Osteoblast (primary cell): ENCODE measurements around the gene LSM14B. TPM values are rescaled to one million over a fixed set of nuclear protein-coding genes. Genes with fewer than 3 reads are reported as not detected.
"Not testable (repeated sequence)": the region's sequence is repeated elsewhere in the genome, so short reads cannot be mapped to it uniquely, and the experiment has no call there.

Experiments
- DNase-seq: peaks from one replicate; pipeline ENCODE4 v3.0.0; 2011; ENCODE audit warnings: low spot score, mixed read lengths; ENCODE audit not compliant: insufficient read length; ENCODE audit errors: missing footprints
- H2AFZ ChIP-seq: 2 replicates; pipeline ENCODE4 v1.6.0; 2011; ENCODE audit warnings: mild to moderate bottlenecking, low read length
- H3K27ac ChIP-seq: 2 replicates; pipeline ENCODE4 v1.5.1; 2011; ENCODE audit warnings: mild to moderate bottlenecking, low read depth, low read length, moderate library complexity
- H3K27me3 ChIP-seq: 2 replicates; pipeline ENCODE4 v1.6.0; 2012; ENCODE audit warnings: mild to moderate bottlenecking, control low read depth, inconsistent platforms, low read length, moderate library complexity; ENCODE audit not compliant: insufficient read depth
- H3K36me3 ChIP-seq: 2 replicates; pipeline ENCODE4 v1.5.1; 2011; ENCODE audit warnings: mild to moderate bottlenecking, low read length, control low read depth, moderate library complexity; ENCODE audit not compliant: insufficient read depth
- H3K4me1 ChIP-seq: 2 replicates; pipeline ENCODE4 v1.5.1; 2011; ENCODE audit warnings: mild to moderate bottlenecking, low read length, control low read depth, moderate library complexity; ENCODE audit not compliant: insufficient read depth
- H3K4me2 ChIP-seq: 2 replicates; pipeline ENCODE4 v1.6.0; 2011; ENCODE audit warnings: mild to moderate bottlenecking, low read length; ENCODE audit not compliant: insufficient read depth
- H3K4me3 ChIP-seq: fragments of 200-600 bp; sonication (generic); 3 replicates; pipeline ENCODE4 v1.5.1; 2012; ENCODE audit warnings: mild to moderate bottlenecking, low read length, inconsistent platforms; ENCODE audit not compliant: insufficient read depth
- H3K79me2 ChIP-seq: 2 replicates; pipeline ENCODE4 v1.6.0; 2012; ENCODE audit warnings: mild to moderate bottlenecking, low read length, control low read depth, inconsistent platforms; ENCODE audit not compliant: insufficient read depth
- H3K9me3 ChIP-seq: 2 replicates; pipeline ENCODE4 v1.5.1; 2011; ENCODE audit warnings: low read depth, low read length, control low read depth
- H4K20me1 ChIP-seq: 2 replicates; pipeline ENCODE4 v1.6.0; 2012; ENCODE audit warnings: mild to moderate bottlenecking, low read length, control low read depth; ENCODE audit not compliant: insufficient read depth
- total RNA-seq: library from RNA; depleted of rRNA; stranded (reverse); fragments of >200 nt; gene quantifications from 2 replicates; pipeline ENCODE4 v1.2.3, GENCODE V29; 2012
- TF ChIP-seq, protein P1 (sequence below): IDR thresholded peaks from 2 replicates; pipeline ENCODE4 v1.5.1; 2011; ENCODE audit warnings: mild to moderate bottlenecking, low read depth, low read length, moderate library complexity; ENCODE audit errors: extremely low read depth

LSM14B gene
- total RNA-seq, 1 donor: 48.5 TPM

- H3K4me2 ChIP-seq: peak overlapping the region; percentile 84
- H3K4me3 ChIP-seq: no peak overlapping the region
- H3K27ac ChIP-seq: no peak overlapping the region
- H2AFZ ChIP-seq: no peak overlapping the region
- no peaks in the 10 kb centered on the region for H3K27me3 ChIP-seq
- TF ChIP-seq, protein P1, sequence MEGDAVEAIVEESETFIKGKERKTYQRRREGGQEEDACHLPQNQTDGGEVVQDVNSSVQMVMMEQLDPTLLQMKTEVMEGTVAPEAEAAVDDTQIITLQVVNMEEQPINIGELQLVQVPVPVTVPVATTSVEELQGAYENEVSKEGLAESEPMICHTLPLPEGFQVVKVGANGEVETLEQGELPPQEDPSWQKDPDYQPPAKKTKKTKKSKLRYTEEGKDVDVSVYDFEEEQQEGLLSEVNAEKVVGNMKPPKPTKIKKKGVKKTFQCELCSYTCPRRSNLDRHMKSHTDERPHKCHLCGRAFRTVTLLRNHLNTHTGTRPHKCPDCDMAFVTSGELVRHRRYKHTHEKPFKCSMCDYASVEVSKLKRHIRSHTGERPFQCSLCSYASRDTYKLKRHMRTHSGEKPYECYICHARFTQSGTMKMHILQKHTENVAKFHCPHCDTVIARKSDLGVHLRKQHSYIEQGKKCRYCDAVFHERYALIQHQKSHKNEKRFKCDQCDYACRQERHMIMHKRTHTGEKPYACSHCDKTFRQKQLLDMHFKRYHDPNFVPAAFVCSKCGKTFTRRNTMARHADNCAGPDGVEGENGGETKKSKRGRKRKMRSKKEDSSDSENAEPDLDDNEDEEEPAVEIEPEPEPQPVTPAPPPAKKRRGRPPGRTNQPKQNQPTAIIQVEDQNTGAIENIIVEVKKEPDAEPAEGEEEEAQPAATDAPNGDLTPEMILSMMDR: no peak
- no peak for DNase-seq
- H3K36me3 ChIP-seq: peaks cover 5% of the 10 kb centered on the region
- H3K4me1 ChIP-seq: peaks cover 22% of the 10 kb centered on the region
- H3K79me2 ChIP-seq: peaks cover 90% of the 10 kb centered on the region
- H3K9me3 ChIP-seq: no peaks in the 10 kb centered on the region
- H4K20me1 ChIP-seq: peaks cover 76% of the 10 kb centered on the region
Measured at GRCh38 chr20:62145688-62146018, 23.4 kb downstream of the LSM14B start.

DNA sequence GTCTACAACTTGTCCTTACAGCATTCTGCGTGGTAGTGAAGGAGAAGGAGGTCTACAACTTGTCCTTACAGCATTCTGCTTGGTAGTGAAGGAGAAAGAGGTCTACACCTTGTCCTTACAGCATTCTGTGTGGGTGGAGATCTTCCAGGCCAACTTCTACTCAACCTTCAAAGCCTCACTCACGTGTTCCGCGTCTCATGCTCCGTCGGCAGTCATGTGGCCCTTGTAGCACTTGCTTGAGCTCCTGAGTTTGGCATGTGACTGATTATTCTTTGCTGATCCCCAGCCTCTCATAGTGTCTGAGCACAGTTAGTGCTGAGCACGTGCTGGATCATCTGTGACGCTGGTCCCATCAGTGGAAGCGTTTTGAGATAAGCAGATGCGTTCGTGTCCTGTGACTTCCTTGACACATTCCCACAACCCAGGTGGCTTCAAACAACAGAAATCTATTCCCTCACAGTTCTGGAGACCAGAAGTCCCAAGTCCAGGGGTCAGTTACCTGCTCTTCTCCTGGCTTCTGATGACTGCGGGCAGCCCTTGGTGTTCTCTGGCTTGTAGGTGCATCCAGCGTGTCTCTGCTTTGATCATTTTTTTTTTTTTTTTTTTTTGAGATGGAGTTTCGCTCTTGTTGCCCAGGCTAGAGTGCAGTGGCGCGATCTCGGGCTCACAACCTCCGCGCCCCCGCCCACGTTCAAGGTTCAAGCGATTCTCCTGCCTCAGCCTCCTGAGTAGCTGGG lies 23.9 kb downstream of the LSM14B start:
- no peaks in the 10 kb centered on the region for H3K27me3 ChIP-seq
- DNase-seq: peak; percentile 75
- TF ChIP-seq, protein P1: no peak
- peaks cover 90% of the 10 kb centered on the region for H3K79me2 ChIP-seq
- H4K20me1 ChIP-seq: peaks cover 76% of the 10 kb centered on the region
- no peaks in the 10 kb centered on the region for H3K9me3 ChIP-seq
- H3K4me1 ChIP-seq: peaks cover 17% of the 10 kb centered on the region
- no peak overlapping the region for H3K27ac ChIP-seq
- no peak overlapping the region for H3K4me3 ChIP-seq
- no peak overlapping the region for H3K4me2 ChIP-seq
- peaks cover 3% of the 10 kb centered on the region for H3K36me3 ChIP-seq
- no peak overlapping the region for H2AFZ ChIP-seq

GRCh38 chr20:62147125-62147524 lies 24.9 kb downstream of the LSM14B start:
- peaks cover 90% of the 10 kb centered on the region for H3K79me2 ChIP-seq
- no peak overlapping the region for H3K4me3 ChIP-seq
- no peak overlapping the region for H2AFZ ChIP-seq
- H3K27me3 ChIP-seq: no peaks in the 10 kb centered on the region
- peaks cover 8% of the 10 kb centered on the region for H3K4me1 ChIP-seq
- peaks cover 3% of the 10 kb centered on the region for H3K36me3 ChIP-seq
- no peak overlapping the region for H3K27ac ChIP-seq
- H3K4me2 ChIP-seq: no peak overlapping the region
- H4K20me1 ChIP-seq: peaks cover 72% of the 10 kb centered on the region
- H3K9me3 ChIP-seq: no peaks in the 10 kb centered on the region
- no peak for DNase-seq
- TF ChIP-seq, protein P1: no peak

GRCh38 chr20:62147528-62147927 lies 25.3 kb downstream of the LSM14B start:
- TF ChIP-seq, protein P1: no peak
- Histone ChIP-seq H3K27me3 (no peaks in the 10 kb centered on the region), H3K27ac (no peak overlapping the region), H3K36me3 (peaks cover 6% of the 10 kb centered on the region), H3K4me3 (no peak overlapping the region), H3K79me2 (peaks cover 90% of the 10 kb centered on the region), H3K9me3 (no peaks in the 10 kb centered on the region), H3K4me1 (peaks cover 8% of the 10 kb centered on the region), H2AFZ (no peak overlapping the region), H4K20me1 (peaks cover 69% of the 10 kb centered on the region), H3K4me2 (no peak overlapping the region)
- peak; percentile 66 for DNase-seq

DNA sequence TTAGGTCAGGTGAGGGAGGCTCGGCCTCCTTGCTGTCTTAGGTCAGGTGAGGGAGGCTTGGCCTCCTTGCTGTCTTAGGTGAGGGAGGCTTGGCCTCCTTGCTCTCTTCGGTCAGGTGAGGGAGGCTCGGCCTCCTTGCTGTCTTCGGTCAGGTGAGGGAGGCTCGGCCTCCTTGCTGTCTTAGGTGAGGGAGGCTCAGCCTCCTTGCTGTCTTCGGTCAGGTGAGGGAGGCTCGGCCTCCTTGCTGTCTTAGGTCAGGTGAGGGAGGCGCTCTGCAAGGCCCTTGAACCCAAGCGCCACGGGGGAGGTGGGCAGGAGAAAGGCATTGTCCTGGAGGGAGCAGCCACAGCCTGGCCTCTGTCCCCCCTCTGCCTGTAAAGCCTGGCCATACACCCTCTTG lies 26.1 kb downstream of the LSM14B start:
- H3K4me3 ChIP-seq, H2AFZ ChIP-seq, H3K4me2 ChIP-seq, H3K36me3 ChIP-seq, H3K27ac ChIP-seq, H3K27me3 ChIP-seq, H3K9me3 ChIP-seq, H3K4me1 ChIP-seq, DNase-seq: not testable (repeated sequence)
- H3K79me2 ChIP-seq: peaks cover 93% of the 10 kb centered on the region
- H4K20me1 ChIP-seq: peaks cover 75% of the 10 kb centered on the region
